ENCODE data around the gene NELL2. TPM values are rescaled to one million over a fixed set of nuclear protein-coding genes. Genes with fewer than 3 reads are reported as not detected.

Gene NELL2
- total RNA-seq, 1 experiment from 2014 or later, result 32.7 TPM

- H2BK20ac ChIP-seq (ENCODE audit: low read depth, low read length, poor library complexity, severe bottlenecking), result no peak overlapping the region
- H4K5ac ChIP-seq (ENCODE audit: insufficient read length, low read depth, low read length), result no peak overlapping the region
- no peak overlapping the region for H3K56ac ChIP-seq (ENCODE audit: insufficient read length, low read depth, low read length)
- no peak for DNase-seq
- H3K27ac Mint-ChIP-seq, result peak overlapping the region in 1 of 3 experiments; percentile 55; a peak in 3 of 7 replicates
- no peak overlapping the region for H3K23ac ChIP-seq (ENCODE audit: insufficient read length, low read depth, low read length)
- no peaks in the 10 kb centered on the region for H3K27me3 ChIP-seq (ENCODE audit: insufficient read depth, low read length)
- no peak overlapping the region for H4K8ac ChIP-seq (replicated peaks; ENCODE audit: insufficient read length, low read depth, low read length)
- no peaks in the 10 kb centered on the region for H3K9me3 ChIP-seq (ENCODE audit: control insufficient read depth, low read depth, low read length)
- no peaks in the 10 kb centered on the region for H4K20me1 ChIP-seq (ENCODE audit: control insufficient read depth, insufficient read depth, insufficient read length)
- no CpG with 5 or more reads among the region's 12 CpGs for WGBS (ENCODE audit: extremely low coverage, insufficient read length, low lambda C conversion rate)
- TF ChIP-seq, protein P1, sequence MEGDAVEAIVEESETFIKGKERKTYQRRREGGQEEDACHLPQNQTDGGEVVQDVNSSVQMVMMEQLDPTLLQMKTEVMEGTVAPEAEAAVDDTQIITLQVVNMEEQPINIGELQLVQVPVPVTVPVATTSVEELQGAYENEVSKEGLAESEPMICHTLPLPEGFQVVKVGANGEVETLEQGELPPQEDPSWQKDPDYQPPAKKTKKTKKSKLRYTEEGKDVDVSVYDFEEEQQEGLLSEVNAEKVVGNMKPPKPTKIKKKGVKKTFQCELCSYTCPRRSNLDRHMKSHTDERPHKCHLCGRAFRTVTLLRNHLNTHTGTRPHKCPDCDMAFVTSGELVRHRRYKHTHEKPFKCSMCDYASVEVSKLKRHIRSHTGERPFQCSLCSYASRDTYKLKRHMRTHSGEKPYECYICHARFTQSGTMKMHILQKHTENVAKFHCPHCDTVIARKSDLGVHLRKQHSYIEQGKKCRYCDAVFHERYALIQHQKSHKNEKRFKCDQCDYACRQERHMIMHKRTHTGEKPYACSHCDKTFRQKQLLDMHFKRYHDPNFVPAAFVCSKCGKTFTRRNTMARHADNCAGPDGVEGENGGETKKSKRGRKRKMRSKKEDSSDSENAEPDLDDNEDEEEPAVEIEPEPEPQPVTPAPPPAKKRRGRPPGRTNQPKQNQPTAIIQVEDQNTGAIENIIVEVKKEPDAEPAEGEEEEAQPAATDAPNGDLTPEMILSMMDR (conservative IDR thresholded peaks at IDR 0.05), result no peak
- peaks cover 3 to 8% (median 6%) of the 10 kb centered on the region in 3 experiments; a peak in 6 of 7 replicates for H3K36me3 Mint-ChIP-seq (ENCODE audit: insufficient read depth in 1 of 3, low read depth in 3 of 3)
- H3K4me1 Mint-ChIP-seq, result peaks cover 19 to 20% of the 10 kb centered on the region in 2 experiments
- H3K27ac ChIP-seq (ENCODE audit: insufficient read length, low read depth, low read length), result no peak overlapping the region
- H2BK12ac ChIP-seq (ENCODE audit: insufficient read length, low read depth, low read length), result no peak overlapping the region
- peak overlapping the region; percentile 24; the same call in 1 of the 2 replicates for H3K14ac ChIP-seq (ENCODE audit: insufficient read depth, low read length)
- H3K9me3 Mint-ChIP-seq, result peaks cover 0 to 3% of the 10 kb centered on the region in 2 experiments; a peak in 2 of 5 replicates
- H2BK120ac ChIP-seq (ENCODE audit: low read depth, low read length, poor library complexity, severe bottlenecking), result no peak overlapping the region
- H3K4ac ChIP-seq (ENCODE audit: low read depth, low read length), result no peak overlapping the region
- no peak overlapping the region for H2AFZ ChIP-seq (ENCODE audit: low read length)
- H3K23me2 ChIP-seq (ENCODE audit: insufficient read length, low read depth, low read length, poor library complexity, severe bottlenecking), result no peaks in the 10 kb centered on the region
- no peaks in the 10 kb centered on the region for H3K27me3 Mint-ChIP-seq (ENCODE audit: low read depth)
- peaks cover 3% of the 10 kb centered on the region; the same call in 1 of the 2 replicates for H3K4me1 ChIP-seq (ENCODE audit: insufficient read depth, low read length)
- H3K79me1 ChIP-seq (ENCODE audit: insufficient read depth, low read depth, low read length, poor library complexity, severe bottlenecking), result no peaks in the 10 kb centered on the region
- peak overlapping the region; percentile 3 for H3K4me2 ChIP-seq (ENCODE audit: insufficient read depth, insufficient read length, low read length)
- no peak overlapping the region for H2AK5ac ChIP-seq (ENCODE audit: insufficient read length, low read length)
- H3K4me3 Mint-ChIP-seq, result no peak overlapping the region
- no peak overlapping the region for H2BK5ac ChIP-seq (ENCODE audit: insufficient read length, low read length)
- no peak overlapping the region for H4K91ac ChIP-seq (ENCODE audit: insufficient read length, low read depth, low read length)
- no peak overlapping the region for H3K9ac ChIP-seq (ENCODE audit: extremely low read depth, insufficient read length, low read length)
- no peaks in the 10 kb centered on the region for H3K79me2 ChIP-seq (ENCODE audit: insufficient read depth, low read length)
- H3T11ph ChIP-seq (ENCODE audit: low read length), result no peak overlapping the region
- H2BK15ac ChIP-seq (ENCODE audit: low read depth, low read length), result no peak overlapping the region
- H3K18ac ChIP-seq (ENCODE audit: insufficient read length, low read depth, low read length), result no peak overlapping the region
Measured at GRCh38 chr12:44654646-44655639, 221.2 kb downstream of the NELL2 start.

All from H9 (cell line).